Trophoblast cell (in vitro differentiated cells and primary cell): ENCODE data around the gene SUSD4.
A peak's percentile ranks its signal among the peaks of the same experiment; 100 is the strongest.
"Not testable (repeated sequence)": the region's sequence is repeated elsewhere in the genome, so short reads cannot be mapped to it uniquely, and the experiment has no call there.

ENCODE experiments used
- DNase-seq, 2 donors: peaks; one replicate each; pipeline ENCODE4 v3.0.0-alpha.2; 2016
- H2AFZ ChIP-seq: 2 replicates; pipeline ENCODE4 v1.6.1; 2013; ENCODE audit warnings: low read length, moderate library complexity, mild to moderate bottlenecking; ENCODE audit not compliant: insufficient read depth, poor library complexity
- H2AK5ac ChIP-seq: 2 replicates; pipeline ENCODE4 v1.6.1; 2013; ENCODE audit warnings: mild to moderate bottlenecking, low read length
- H2BK120ac ChIP-seq: 2 replicates; pipeline ENCODE4 v1.6.1; 2013; ENCODE audit warnings: low read length, mild to moderate bottlenecking, moderate library complexity; ENCODE audit not compliant: insufficient read depth, poor library complexity
- H2BK12ac ChIP-seq: 2 replicates; pipeline ENCODE4 v1.6.1; 2013; ENCODE audit warnings: mild to moderate bottlenecking, low read length, moderate library complexity
- H2BK5ac ChIP-seq: 2 replicates; pipeline ENCODE4 v1.6.1; 2013; ENCODE audit warnings: low read length, low read depth, moderate library complexity, mild to moderate bottlenecking; ENCODE audit not compliant: poor library complexity
- H3K14ac ChIP-seq: 2 replicates; pipeline ENCODE4 v1.6.1; 2013; ENCODE audit warnings: mild to moderate bottlenecking, low read length
- H3K18ac ChIP-seq: 2 replicates; pipeline ENCODE4 v1.6.1; 2013; ENCODE audit warnings: mild to moderate bottlenecking, low read length
- H3K23ac ChIP-seq: 2 replicates; pipeline ENCODE4 v1.6.1; 2013; ENCODE audit warnings: low read length
- H3K27ac ChIP-seq: 2 replicates; pipeline ENCODE4 v1.5.1; 2013; ENCODE audit warnings: low read depth, mild to moderate bottlenecking, inconsistent platforms, low read length, moderate library complexity
- H3K27me3 ChIP-seq: 2 replicates; pipeline ENCODE4 v1.6.1; 2013; ENCODE audit warnings: inconsistent platforms, mild to moderate bottlenecking, low read length, moderate library complexity; ENCODE audit not compliant: insufficient read depth
- H3K36me3 ChIP-seq, 2 experiments: 1 replicate in 1 of 2; 2 replicates in 1 of 2; pipeline ENCODE4 v1.6.1; 2013; ENCODE audit warnings: low read length in 2 of 2, mild to moderate bottlenecking in 2 of 2, moderate library complexity in 1 of 2; ENCODE audit not compliant: insufficient read depth in 2 of 2, control insufficient read depth in 1 of 2
- H3K4ac ChIP-seq: 2 replicates; pipeline ENCODE4 v1.6.1; 2013; ENCODE audit warnings: low read depth, mild to moderate bottlenecking, low read length, moderate library complexity
- H3K4me1 ChIP-seq, 2 experiments: 1 replicate in 1 of 2; 2 replicates in 1 of 2; pipeline ENCODE4 v1.6.1; 2013; ENCODE audit warnings: low read length in 2 of 2, mild to moderate bottlenecking in 2 of 2, moderate library complexity in 1 of 2; ENCODE audit not compliant: insufficient read depth in 2 of 2, control insufficient read depth in 1 of 2
- H3K4me2 ChIP-seq: 2 replicates; pipeline ENCODE4 v1.6.1; 2013; ENCODE audit warnings: inconsistent platforms, mild to moderate bottlenecking, low read length, moderate library complexity
- H3K4me3 ChIP-seq: 2 replicates; pipeline ENCODE4 v1.5.1; 2013; ENCODE audit warnings: mild to moderate bottlenecking, low read depth, low read length, inconsistent platforms
- H3K79me1 ChIP-seq: one replicate; pipeline ENCODE4 v1.6.1; 2013; ENCODE audit warnings: low read length
- H3K79me2 ChIP-seq: 2 replicates; pipeline ENCODE4 v1.6.1; 2013; ENCODE audit warnings: low read length, mild to moderate bottlenecking; ENCODE audit not compliant: control insufficient read depth, insufficient read depth, poor library complexity
- H3K9ac ChIP-seq: 2 replicates; pipeline ENCODE4 v1.6.1; 2013; ENCODE audit warnings: mild to moderate bottlenecking, low read length
- H3K9me3 ChIP-seq: 2 replicates; pipeline ENCODE4 v1.6.1; 2013; ENCODE audit warnings: low read depth, mild to moderate bottlenecking, control low read depth, inconsistent platforms, low read length; ENCODE audit not compliant: insufficient read depth
- H4K12ac ChIP-seq: 2 replicates; pipeline ENCODE4 v1.6.1; 2013; ENCODE audit warnings: low read depth, mild to moderate bottlenecking, low read length, moderate library complexity
- H4K8ac ChIP-seq: 2 replicates; pipeline ENCODE4 v1.6.1; 2013; ENCODE audit warnings: low read depth, mild to moderate bottlenecking, low read length, moderate library complexity
- H4K91ac ChIP-seq: one replicate; pipeline ENCODE4 v1.6.1; 2013; ENCODE audit warnings: low read depth, mild to moderate bottlenecking, low read length, moderate library complexity
- WGBS: extraction: QIAGEN DNeasy Blood & Tissue Kit; methylation state at CpG from one replicate; pipeline ENCODE4 v1.1.7; 2013; ENCODE audit warnings: missing lambda C conversion rate; ENCODE audit not compliant: insufficient read length, insufficient coverage; ENCODE audit errors: extremely low coverage; 5-methylcytosine and 5-hydroxymethylcytosine counted together

SUSD4 gene

DNA sequence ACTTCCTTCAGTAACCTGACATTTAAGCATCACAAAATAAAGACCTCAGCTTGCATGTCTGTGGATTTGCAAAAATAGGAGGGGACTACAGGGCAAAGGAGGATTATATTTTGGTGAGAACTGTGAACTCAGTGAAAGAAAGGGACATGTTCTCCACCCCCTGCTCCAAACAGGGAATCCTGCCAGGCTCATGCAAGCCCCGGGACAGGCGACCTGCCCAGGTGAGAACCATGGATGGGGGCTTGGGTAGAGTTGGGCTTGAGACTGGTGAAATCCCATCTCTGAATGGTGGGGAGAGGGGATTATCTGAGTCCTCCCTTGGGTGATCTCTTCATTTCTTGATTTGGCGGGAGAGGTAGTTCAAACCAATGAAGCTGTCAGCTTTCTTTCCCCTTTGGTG lies 110.1 kb downstream of the SUSD4 start:
- H3K4me3 ChIP-seq, result no peak overlapping the region
- no peak overlapping the region for H3K14ac ChIP-seq
- H3K4me2 ChIP-seq, result no peak overlapping the region
- no peak overlapping the region for H3K9ac ChIP-seq
- no peaks in the 10 kb centered on the region for H3K36me3 ChIP-seq
- no peak overlapping the region for H3K27ac ChIP-seq
- H2BK120ac ChIP-seq, result no peak overlapping the region
- no peak overlapping the region for H2BK5ac ChIP-seq
- no CpG with 5 or more reads among the region's 3 CpGs for WGBS
- no peak overlapping the region for H3K18ac ChIP-seq
- no peak for DNase-seq
- H2AFZ ChIP-seq, result no peak overlapping the region
- no peaks in the 10 kb centered on the region for H3K27me3 ChIP-seq
- no peak overlapping the region for H4K91ac ChIP-seq
- no peak overlapping the region for H3K23ac ChIP-seq
- H4K8ac ChIP-seq, result no peak overlapping the region
- H4K12ac ChIP-seq, result no peak overlapping the region
- H2BK12ac ChIP-seq, result no peak overlapping the region
- H2AK5ac ChIP-seq, result no peak overlapping the region
- no peaks in the 10 kb centered on the region for H3K9me3 ChIP-seq
- H3K79me1 ChIP-seq, result no peaks in the 10 kb centered on the region
- H3K79me2 ChIP-seq, result no peaks in the 10 kb centered on the region
- H3K4me1 ChIP-seq, result peaks cover 0 to 5% of the 10 kb centered on the region in 2 experiments
- no peak overlapping the region for H3K4ac ChIP-seq

DNA sequence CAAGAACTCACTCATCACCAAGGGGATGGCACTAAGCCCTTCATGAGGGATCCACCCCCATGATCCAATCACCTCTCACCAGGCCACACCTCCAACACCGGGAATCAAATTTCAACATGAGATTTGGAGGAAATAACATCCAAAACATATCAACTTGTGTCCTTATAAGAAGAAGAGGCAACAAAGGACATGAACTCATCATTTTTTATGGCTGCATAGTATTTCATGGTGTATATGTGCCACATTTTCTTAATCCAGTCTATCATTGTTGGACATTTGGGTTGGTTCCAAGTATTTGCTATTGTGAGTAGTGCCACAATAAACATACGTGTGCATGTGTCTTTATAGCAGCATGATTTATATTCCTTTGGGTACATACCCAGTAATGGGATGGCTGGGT lies 112.6 kb downstream of the SUSD4 start:
- not testable (repeated sequence) for H2BK5ac ChIP-seq, H3K18ac ChIP-seq, H4K8ac ChIP-seq, H3K79me1 ChIP-seq, H4K91ac ChIP-seq, H3K27ac ChIP-seq, H3K4me3 ChIP-seq, H3K4ac ChIP-seq, H3K36me3 ChIP-seq, H3K14ac ChIP-seq, H3K27me3 ChIP-seq, DNase-seq, H3K4me1 ChIP-seq, H3K9ac ChIP-seq, H2BK120ac ChIP-seq, H2BK12ac ChIP-seq, H3K79me2 ChIP-seq, H3K9me3 ChIP-seq, H3K23ac ChIP-seq, H3K4me2 ChIP-seq, H2AK5ac ChIP-seq, H4K12ac ChIP-seq, H2AFZ ChIP-seq
- WGBS, result no CpG with 5 or more reads among the region's 2 CpGs

GRCh38 chr1:223250632-223251015 lies 113.4 kb downstream of the SUSD4 start:
- no peak overlapping the region for H2BK12ac ChIP-seq
- H2BK120ac ChIP-seq, result no peak overlapping the region
- H2BK5ac ChIP-seq, result no peak overlapping the region
- DNase-seq, result no peak
- H3K4ac ChIP-seq, result no peak overlapping the region
- H3K27ac ChIP-seq, result no peak overlapping the region
- no peak overlapping the region for H3K14ac ChIP-seq
- H3K23ac ChIP-seq, result no peak overlapping the region
- WGBS, result no CpG with 5 or more reads among the region's 6 CpGs
- H2AK5ac ChIP-seq, result no peak overlapping the region
- H3K36me3 ChIP-seq, result no peaks in the 10 kb centered on the region
- no peaks in the 10 kb centered on the region for H3K79me1 ChIP-seq
- H3K79me2 ChIP-seq, result no peaks in the 10 kb centered on the region
- H3K4me2 ChIP-seq, result no peak overlapping the region
- no peaks in the 10 kb centered on the region for H3K27me3 ChIP-seq
- H4K12ac ChIP-seq, result no peak overlapping the region
- H4K8ac ChIP-seq, result no peak overlapping the region
- H3K18ac ChIP-seq, result no peak overlapping the region
- no peak overlapping the region for H3K9ac ChIP-seq
- H3K9me3 ChIP-seq, result no peaks in the 10 kb centered on the region
- H2AFZ ChIP-seq, result no peak overlapping the region
- H3K4me1 ChIP-seq, result no peaks in the 10 kb centered on the region
- no peak overlapping the region for H3K4me3 ChIP-seq
- no peak overlapping the region for H4K91ac ChIP-seq

- Histone ChIP-seq H4K12ac (no peak overlapping the region), H2AK5ac (no peak overlapping the region), H2BK5ac (no peak overlapping the region), H3K79me1 (no peaks in the 10 kb centered on the region), H3K4me3 (no peak overlapping the region), H3K27me3 (no peaks in the 10 kb centered on the region), H2BK120ac (no peak overlapping the region), H4K91ac (no peak overlapping the region), H3K36me3 (no peaks in the 10 kb centered on the region), H3K18ac (no peak overlapping the region), H3K14ac (no peak overlapping the region), H3K4ac (no peak overlapping the region), H3K4me1 (no peaks in the 10 kb centered on the region), H3K9ac (no peak overlapping the region), H3K9me3 (no peaks in the 10 kb centered on the region), H3K79me2 (no peaks in the 10 kb centered on the region), H4K8ac (no peak overlapping the region), H2AFZ (no peak overlapping the region), H3K4me2 (no peak overlapping the region), H3K23ac (no peak overlapping the region), H2BK12ac (no peak overlapping the region), H3K27ac (no peak overlapping the region)
- DNase-seq, result peak; percentile 84 to 98
- no CpG with 5 or more reads among the region's 3 CpGs for WGBS
Observed at GRCh38 chr1:223249854-223250631, 113.9 kb downstream of the SUSD4 start.
